SKM-1 treated with dmso at 0.1 percent for 144 hours (cell line): Measurements from ENCODE around the gene SORL1.
A peak's percentile ranks its signal among the peaks of the same experiment; 100 is the strongest.

Experiments used
- DNase-seq: peaks from one replicate; lab custom pipeline; 2025; ENCODE audit not compliant: unreplicated experiment; lab: John Stamatoyannopoulos, UW

SORL1 gene

GRCh38 chr11:121426476-121427399 is 25.4 kb upstream of the SORL1 start:
- DNase-seq, result no peak

GRCh38 chr11:121427400-121427744 is 24.7 kb upstream of the SORL1 start:
- DNase-seq, result no peak

- DNase-seq, result no peak
Measured at GRCh38 chr11:121429556-121429955, 22.6 kb upstream of the SORL1 start.

DNA sequence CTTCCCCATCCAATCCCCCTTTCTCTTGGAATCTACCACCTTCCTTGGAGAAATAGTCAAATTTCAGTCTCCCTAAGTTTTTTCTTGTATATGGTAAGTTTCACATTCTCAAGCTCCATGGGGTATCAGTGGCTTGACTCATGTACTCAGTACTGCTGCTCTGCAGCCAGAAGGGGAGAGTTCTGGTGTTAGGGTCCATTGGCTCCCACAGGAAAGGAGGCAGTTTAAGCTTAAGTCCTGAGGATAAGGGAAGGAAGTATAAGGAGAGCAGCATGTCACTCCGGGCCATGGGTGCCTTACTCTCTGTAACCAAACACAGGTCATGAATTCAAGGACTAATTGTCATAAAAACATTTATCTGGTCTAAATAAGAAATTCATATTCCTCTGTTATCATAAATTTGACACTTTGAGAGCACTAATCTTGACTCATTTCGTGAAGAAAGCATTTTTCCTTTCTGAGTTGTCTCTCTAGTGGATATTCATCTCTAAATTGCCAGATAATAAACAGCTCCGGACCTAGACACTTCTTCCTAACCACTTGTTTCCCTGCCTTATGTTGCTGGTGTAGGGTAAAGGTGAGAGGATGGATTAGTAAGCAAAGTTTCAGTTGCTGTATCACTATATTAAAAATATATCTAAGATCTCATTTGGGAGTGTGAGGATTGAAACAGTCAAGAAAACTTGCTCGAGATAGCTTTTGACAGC is 20.1 kb upstream of the SORL1 start:
- DNase-seq, result no peak

- DNase-seq, result no peak
Measured at GRCh38 chr11:121435132-121435531, 17.0 kb upstream of the SORL1 start.

DNA sequence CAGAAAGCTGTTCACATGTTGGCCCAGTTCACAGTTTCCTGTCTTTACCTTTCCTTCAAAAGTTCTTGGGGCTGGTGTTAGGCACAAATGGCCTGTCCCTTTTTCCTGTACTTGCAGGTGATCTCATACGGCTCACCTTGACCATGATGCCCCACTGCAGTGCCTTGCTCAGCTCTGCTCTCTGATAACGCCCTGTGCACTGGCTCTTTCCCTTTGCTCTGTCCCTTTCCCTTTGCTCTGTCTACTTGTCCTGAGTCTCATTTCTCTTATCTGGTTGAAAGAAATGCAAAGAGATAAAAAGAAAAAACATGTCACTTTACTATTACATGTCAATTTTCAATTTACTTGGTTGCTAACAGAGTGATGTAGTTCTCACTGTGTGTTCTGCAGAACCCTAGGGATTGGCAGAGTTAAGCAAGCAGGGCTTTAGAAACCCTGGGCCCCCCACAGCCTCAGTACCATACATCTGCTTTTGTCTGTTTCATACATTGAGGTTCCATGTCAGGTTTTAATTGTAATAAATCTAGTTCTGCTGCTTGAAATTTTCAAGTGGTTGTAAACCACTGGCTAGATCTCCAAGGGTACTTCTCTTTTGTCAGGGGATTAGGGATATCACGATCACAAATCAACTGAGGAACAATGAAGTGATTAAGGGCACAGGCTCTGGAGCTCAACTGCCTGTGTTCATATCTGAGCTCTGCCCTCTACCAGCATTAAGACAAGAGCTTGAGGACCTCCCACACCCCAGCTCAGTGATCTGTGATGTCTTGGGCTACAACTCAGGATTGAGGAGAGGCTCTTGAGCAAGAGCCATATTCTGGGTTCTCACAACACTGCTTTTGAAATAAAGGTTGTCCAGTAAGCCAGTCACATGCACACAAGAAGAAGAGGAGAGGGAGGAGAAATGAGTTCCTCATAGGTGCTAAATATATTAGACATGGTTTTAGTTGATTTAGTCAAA is 16.3 kb upstream of the SORL1 start:
- DNase-seq, result no peak

DNA sequence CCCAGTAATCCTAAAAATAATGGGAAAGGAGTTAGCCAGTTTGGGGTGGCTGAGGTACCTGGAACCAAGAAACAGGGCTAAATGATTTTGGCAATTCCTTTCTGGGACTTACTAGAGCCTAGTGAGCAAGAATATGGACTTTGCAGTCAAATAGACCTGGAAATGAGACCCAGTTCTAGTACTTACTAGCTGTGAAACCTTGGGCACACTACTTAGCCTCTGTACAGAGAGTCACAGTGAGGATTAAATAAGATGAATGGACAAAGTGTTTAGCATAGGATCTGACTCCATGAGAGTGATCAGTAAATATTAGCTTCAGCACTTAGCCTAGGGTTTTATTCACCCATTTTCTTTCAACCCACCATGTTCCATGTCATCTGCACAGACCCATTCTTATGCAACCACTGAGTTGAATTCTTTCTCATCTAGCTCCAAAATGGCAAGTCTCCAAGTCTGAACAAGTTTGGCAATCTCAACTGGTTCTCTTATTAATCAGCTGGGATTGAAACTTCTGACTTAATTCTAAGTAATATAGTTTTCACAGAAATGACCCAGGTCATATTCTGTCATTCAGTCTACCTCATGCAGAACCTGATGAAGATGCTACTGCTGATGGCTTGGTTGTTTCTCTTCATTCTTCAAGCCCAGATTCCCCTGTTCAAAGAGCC is 15.0 kb upstream of the SORL1 start:
- no peak for DNase-seq

- DNase-seq, result no peak
Measured at GRCh38 chr11:121437686-121438078, 14.4 kb upstream of the SORL1 start.

- DNase-seq, result no peak
Measured at GRCh38 chr11:121439337-121439736, 12.8 kb upstream of the SORL1 start.

GRCh38 chr11:121439759-121440158 is 12.4 kb upstream of the SORL1 start:
- DNase-seq, result no peak

DNA sequence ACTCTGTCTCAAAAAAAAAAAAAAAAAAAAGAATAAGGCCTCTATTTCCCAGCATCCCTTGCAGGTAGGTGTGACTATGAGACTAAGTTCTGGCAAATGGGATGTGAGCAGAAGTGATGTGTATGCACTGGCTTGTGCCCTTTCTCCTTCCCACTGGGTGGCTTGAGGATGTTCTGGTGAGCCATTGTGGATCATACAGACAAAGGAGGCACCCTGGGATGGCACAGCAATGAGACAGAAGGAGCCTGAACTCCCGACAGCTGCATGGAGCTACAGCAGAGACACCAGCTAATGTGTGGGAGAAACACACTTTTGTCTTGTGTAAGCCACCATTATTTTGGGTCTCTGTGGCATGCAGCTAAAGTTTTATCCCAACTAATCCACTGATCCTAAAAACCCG is 10.6 kb upstream of the SORL1 start:
- DNase-seq, result no peak

DNA sequence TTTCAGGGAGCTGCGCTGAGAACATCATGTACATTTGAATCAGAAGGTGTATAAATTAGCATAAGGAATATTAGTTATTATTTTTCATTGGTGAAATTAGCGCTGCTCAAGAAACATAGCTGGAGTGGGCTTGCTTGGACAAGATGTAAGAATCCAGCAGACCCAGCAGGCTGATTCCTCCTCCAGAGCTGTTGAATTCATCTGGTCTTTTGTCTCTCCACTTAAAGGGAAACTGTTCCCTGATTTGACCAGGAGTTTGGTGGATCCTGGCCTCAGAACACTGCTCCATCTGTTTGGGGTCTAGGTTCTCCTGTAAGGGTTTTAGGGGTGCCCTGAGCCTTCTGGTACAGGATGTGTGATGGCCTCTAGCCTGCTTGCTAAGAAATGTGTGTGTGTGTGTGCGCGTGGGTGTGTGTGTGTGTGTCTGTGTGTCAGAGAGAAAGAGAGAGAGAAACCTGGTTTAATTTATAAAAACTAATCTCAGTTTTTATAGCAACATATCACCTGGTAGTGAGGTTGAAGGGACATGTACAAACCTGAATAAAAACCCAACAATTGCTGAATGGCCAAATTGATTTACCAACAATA is 8.3 kb upstream of the SORL1 start:
- DNase-seq, result no peak

GRCh38 chr11:121444526-121444925 is 7.6 kb upstream of the SORL1 start:
- no peak for DNase-seq

- no peak for DNase-seq
Measured at GRCh38 chr11:121445071-121445768, 6.9 kb upstream of the SORL1 start.

GRCh38 chr11:121446752-121447156 is 5.4 kb upstream of the SORL1 start:
- no peak for DNase-seq

DNA sequence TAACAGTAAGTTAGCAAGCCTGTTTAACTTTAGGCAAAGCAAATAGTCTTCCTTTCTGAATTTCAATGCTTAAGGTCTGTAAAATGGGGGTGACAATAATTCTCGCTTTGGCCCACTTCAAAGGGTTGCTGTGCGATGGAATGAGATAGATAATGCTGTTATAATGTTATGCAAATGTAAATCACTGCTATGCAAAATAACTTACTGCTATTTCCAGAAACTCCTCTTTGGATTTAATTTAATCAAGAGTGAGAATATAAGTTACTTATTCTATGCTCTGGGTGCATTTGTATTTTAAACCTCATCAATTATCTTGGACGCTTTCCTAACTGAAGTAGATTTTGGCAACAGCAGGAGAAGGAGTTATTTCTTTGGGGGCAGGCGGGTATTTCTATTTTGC is 4.1 kb upstream of the SORL1 start:
- no peak for DNase-seq

GRCh38 chr11:121448431-121448941 is 3.6 kb upstream of the SORL1 start:
- DNase-seq, result peak; percentile 50

GRCh38 chr11:121449123-121449522 is 3.0 kb upstream of the SORL1 start:
- no peak for DNase-seq

DNA sequence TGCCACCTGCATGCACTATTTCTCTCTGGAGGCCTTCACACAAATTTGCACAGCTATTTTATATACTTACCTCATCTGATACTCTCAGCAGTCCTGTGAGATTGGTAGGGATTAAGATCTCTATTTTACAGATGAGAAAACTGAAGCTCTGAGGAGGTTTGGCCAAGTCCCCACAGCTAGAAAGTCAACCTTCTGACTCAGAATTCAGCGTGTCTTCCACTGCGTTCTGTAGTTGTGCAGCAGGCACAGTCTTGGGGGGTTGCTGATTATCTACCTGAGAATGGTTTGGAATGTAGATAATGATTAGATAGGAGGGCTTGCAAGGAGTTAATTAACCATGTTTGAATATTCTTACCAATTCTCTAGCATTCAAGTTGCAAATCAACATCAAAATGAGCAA is 2.5 kb upstream of the SORL1 start:
- DNase-seq, result no peak

- no peak for DNase-seq
Measured at GRCh38 chr11:121450401-121450800, 1.7 kb upstream of the SORL1 start.
